22Rv1 (cell line): Measurements from ENCODE around the gene CIROP.

Experiments used
- H3K27ac ChIP-seq: fragments of 450-650 bp; 2 replicates; pipeline ENCODE4 v1.5.1; 2017
- ZFX ChIP-seq: fragments of 450-650 bp; IDR thresholded peaks from 2 replicates; pipeline ENCODE4 v1.6.1; 2017; ENCODE audit warnings: antibody characterized with exemption, borderline replicate concordance
- TF ChIP-seq, protein P1 (sequence below): fragments of 450-650 bp; IDR thresholded peaks from 2 replicates; pipeline ENCODE4 v1.5.1; 2017; ENCODE audit warnings: mild to moderate bottlenecking

The CIROP gene

DNA sequence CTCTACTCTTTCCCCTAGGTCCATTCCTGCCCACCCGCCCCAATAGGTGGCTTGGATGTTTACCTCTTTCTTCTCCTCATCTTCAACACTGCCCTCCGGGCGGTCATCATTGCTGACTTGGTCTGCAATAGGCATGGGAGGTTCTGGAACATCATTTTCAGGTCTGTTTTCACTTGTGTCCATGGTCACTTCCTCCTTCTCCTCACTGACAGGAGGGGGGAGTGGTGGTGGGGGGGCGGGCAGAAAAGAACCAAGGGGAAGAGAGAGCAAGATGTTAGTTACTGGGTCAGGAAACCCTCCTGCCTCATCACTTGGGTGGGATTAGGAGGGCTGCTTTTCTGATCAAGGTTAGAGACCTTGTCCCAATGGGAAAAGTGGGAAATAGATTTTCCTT, 35.4 kb downstream of the CIROP start:
- TF ChIP-seq, protein P1, sequence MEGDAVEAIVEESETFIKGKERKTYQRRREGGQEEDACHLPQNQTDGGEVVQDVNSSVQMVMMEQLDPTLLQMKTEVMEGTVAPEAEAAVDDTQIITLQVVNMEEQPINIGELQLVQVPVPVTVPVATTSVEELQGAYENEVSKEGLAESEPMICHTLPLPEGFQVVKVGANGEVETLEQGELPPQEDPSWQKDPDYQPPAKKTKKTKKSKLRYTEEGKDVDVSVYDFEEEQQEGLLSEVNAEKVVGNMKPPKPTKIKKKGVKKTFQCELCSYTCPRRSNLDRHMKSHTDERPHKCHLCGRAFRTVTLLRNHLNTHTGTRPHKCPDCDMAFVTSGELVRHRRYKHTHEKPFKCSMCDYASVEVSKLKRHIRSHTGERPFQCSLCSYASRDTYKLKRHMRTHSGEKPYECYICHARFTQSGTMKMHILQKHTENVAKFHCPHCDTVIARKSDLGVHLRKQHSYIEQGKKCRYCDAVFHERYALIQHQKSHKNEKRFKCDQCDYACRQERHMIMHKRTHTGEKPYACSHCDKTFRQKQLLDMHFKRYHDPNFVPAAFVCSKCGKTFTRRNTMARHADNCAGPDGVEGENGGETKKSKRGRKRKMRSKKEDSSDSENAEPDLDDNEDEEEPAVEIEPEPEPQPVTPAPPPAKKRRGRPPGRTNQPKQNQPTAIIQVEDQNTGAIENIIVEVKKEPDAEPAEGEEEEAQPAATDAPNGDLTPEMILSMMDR, result no peak
- no peak for TF ChIP-seq ZFX
- peak overlapping the region; percentile 93 for H3K27ac ChIP-seq

DNA sequence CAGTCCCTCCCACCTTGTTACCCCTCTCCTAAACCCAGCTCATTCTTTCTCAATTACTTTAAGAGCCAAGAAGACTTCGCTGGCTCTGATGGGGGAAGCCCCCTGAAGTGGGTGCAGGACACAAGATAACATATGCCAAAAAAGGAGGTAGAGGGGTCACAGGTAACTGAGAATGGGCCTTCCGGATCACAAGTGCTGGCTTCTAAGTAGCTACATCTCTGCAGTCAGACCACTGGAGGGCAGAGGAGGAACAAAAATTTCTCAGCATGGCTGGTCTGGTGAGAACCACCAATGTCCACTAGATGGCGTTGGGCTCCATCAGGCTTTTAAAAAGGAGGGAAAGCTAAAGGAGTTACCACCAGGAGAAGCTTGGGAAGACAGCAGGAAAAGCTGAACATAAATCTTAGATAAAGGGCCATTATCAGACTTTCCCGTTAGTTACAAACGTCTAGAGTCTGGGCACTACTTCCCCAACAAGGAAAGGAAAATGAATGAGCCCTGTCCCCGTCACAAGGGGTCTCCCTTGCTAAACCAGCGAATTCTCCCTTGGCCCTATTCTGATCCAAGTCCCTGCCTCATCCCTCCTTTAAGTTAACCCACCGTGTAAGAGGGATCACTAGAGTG, 35.9 kb downstream of the CIROP start:
- TF ChIP-seq, protein P1, result peak; percentile 99
- no peak for TF ChIP-seq ZFX

DNA sequence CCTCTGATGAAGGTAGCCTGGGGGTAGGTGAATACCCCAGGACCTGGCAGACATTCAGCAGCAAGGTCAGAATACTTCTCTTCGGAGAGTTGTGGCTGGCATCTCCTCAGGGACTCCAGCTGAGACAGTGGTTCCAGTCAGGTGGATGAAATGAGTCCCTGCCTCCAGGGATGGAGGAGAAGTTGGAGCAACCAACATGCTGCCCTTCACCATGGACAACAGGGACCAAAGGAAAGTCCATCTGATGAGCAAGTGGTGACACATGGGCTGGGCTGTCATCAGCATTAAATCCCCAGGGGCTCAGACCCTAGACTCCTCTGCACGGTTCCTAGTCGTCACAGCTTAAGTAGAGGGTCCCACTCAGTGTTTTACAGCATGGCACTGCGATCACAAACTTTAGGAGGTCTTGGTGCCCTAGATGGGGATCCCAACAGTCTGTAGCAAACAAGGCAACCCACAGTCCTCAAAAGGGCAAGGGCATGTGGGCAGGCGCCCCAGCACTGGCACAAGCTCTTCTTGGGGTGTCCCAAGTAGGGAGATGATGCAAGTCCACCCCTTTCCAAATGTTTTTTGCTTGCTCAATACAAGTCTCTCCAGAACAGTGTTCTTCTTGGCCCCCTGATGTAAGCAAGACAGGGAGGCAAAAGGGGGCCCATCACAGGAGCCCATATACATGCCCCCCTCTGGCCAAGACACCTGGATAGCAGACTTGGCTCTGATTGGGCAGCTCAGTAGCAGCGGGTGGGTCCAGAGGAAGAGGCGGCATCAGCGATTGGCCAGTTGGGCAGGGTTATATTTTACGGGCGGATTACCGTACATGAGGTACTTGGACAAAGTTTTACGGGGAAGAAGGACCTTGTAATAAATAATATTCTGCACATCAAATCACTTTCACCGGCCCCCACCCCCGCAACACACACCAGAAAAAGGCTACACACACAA, 36.7 kb downstream of the CIROP start:
- TF ChIP-seq, protein P1, result no peak
- TF ChIP-seq ZFX, result no peak
- peak overlapping the region; percentile 93 for H3K27ac ChIP-seq

More for the DNA sequence above, 35.9 kb downstream of the CIROP start:
- peak overlapping the region; percentile 93 for H3K27ac ChIP-seq

DNA sequence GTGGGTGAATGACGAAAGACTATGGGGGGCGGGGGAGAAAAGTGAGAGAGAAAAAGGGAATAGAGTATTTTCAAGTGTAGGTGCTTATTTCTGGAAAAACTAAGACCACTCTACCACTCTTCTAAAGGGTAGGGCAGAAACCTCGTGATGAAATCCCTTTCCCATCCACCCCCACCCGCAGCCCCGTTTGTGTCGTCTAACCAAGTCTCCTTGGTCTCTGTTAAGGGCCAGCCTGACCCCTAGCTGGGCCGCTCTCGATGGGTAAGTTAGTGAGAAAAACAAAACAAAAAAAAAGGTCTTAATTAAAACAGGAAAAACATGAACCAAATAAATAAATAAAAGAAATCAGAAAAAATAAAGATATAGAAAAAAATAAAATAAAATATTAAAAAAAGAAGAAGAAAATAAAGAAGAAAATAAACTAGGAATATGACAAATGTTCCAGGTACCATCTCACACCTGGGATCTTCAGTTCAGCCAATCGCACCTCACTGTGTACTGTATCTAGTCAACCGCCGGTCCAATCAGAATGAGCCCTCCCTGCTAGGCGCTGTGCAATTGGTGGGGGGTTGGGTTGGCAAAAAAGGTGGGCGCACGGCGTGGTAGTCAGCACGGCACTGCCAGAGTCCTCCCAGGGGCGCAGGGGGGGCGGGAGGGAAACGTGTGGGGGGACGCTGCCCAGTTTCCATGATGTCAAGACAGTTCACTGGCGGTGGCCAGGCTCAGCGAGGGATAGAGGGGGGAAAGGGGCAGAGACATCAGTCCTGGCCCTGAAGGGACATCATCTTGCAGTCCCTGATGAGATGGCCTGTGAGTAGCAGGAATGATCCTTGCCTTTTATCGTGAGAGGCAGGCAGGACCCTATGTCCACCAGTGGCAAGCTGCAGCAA, 37.7 kb downstream of the CIROP start:
- TF ChIP-seq, protein P1, result no peak
- TF ChIP-seq ZFX, result no peak
- no peak overlapping the region for H3K27ac ChIP-seq

DNA sequence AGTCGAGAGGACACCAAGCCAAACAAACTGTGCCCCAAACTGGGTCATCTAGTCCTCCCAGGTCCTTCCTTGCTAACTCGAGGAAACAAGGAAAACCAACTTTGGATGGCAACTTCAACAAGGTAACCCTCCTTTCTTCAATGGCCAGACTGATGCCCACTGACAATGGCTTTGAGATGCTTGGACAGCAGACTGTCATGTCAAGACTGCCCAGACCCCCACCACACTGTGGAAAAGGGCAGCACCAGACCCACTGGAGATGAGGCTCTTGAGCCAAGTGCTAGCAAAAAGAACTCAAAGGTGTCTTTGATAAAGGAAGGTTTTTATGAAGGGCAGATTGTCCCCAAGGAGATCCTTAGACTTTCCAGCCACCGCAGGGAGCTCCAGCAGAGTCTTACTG, 38.4 kb downstream of the CIROP start:
- TF ChIP-seq ZFX, result no peak
- TF ChIP-seq, protein P1, result no peak
- no peak overlapping the region for H3K27ac ChIP-seq

DNA sequence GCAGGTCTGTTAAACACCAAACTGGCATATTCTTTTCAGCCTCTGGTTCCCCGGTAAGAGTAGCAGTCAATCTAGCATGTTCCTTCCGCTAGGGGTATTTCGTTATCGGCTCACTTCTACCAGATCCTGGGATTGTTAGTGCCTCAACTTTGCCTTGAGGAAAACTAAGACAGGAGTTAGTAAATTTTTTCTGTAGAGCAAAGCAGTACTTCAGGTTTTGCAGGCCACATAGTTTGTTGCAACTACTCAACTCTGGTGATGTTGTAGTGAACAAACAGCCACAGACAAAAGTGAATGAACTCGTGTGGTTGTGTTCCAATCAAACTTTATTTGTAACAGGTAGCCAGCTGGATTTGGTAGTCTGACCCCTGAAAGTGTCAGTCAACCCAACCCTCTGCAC, 41.2 kb downstream of the CIROP start:
- no peak for TF ChIP-seq ZFX
- TF ChIP-seq, protein P1, result no peak
- peak overlapping the region; percentile 10; the same call in 1 of the 2 replicates for H3K27ac ChIP-seq
